ENCODE data around the gene HINFP.
A peak's percentile ranks its signal among the peaks of the same experiment; 100 is the strongest.

Gene HINFP

GRCh38 chr11:119109843-119110242 lies 11.5 kb upstream of the HINFP start:
- TF ChIP-seq, protein P1, sequence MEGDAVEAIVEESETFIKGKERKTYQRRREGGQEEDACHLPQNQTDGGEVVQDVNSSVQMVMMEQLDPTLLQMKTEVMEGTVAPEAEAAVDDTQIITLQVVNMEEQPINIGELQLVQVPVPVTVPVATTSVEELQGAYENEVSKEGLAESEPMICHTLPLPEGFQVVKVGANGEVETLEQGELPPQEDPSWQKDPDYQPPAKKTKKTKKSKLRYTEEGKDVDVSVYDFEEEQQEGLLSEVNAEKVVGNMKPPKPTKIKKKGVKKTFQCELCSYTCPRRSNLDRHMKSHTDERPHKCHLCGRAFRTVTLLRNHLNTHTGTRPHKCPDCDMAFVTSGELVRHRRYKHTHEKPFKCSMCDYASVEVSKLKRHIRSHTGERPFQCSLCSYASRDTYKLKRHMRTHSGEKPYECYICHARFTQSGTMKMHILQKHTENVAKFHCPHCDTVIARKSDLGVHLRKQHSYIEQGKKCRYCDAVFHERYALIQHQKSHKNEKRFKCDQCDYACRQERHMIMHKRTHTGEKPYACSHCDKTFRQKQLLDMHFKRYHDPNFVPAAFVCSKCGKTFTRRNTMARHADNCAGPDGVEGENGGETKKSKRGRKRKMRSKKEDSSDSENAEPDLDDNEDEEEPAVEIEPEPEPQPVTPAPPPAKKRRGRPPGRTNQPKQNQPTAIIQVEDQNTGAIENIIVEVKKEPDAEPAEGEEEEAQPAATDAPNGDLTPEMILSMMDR (conservative IDR thresholded peaks at IDR 0.05), result no peak
- H3K27ac ChIP-seq, result peak overlapping the region; percentile 88; the same call in 1 of the 2 replicates

GRCh38 chr11:119110439-119110838 lies 10.9 kb upstream of the HINFP start:
- TF ChIP-seq, protein P1 (conservative IDR thresholded peaks at IDR 0.05), result no peak
- H3K27ac ChIP-seq, result no peak overlapping the region

DNA sequence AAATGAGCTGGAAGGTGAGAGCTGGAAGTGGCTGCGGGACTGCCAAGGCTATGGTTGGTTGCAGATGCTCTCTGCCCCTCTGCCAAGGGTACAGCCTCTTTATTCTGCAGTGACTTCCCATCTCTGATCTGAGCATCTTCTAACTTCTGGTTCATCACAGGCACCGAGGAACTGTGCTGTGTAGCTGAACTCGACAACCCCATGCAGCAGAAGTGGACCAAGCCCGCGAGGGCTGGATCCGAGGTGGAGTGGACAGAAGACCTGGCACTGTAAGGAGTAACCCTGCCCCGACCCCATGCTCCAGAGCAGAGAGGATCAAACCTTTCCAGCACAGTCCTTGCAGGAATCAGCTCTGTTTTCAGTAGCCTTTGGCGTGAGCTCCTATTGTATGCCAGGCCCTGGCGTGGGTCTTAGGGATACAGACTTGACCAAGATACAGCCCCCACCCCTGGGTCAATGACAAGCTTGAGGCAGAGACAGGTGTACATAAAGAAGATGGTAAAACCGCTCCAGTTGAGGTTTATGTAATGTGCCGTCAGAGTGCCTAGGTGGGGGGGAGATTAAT lies 9.9 kb upstream of the HINFP start:
- TF ChIP-seq, protein P1 (conservative IDR thresholded peaks at IDR 0.05), result no peak

DNA sequence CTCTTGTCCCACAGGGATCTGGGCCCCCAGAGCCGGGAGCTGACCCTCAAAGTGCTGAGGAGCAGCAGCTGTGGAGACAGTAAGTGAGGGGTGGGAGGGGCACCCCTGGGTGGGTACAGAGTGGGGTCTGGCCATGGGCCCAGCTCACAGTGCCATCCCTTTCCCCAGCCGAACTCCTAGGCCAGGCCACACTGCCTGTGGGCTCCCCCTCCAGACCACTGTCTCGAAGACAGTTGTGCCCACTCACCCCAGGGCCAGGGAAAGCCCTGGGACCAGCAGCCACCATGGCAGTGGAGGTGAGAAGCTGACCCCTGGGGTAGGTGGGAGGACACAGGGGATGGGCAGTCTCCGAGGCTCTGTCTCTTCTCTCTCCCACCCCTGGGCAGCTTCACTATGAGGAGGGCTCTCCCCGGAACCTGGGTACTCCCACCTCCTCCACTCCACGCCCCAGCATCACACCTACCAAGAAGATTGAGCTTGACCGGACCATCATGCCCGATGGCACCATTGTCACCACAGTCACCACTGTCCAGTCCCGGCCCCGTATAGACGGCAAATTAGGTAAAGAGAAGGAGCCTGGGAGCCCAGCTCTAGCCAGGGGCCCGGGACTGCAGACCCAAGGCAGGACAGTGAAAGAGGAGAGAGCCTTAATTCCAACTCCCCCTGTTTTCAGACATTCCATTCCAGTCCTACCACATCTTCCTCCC lies 8.9 kb upstream of the HINFP start:
- TF ChIP-seq, protein P1 (conservative IDR thresholded peaks at IDR 0.05), result no peak
- H3K27ac ChIP-seq, result no peak overlapping the region

More for the DNA sequence above, 9.9 kb upstream of the HINFP start:
- H3K27ac ChIP-seq, result no peak overlapping the region

DNA sequence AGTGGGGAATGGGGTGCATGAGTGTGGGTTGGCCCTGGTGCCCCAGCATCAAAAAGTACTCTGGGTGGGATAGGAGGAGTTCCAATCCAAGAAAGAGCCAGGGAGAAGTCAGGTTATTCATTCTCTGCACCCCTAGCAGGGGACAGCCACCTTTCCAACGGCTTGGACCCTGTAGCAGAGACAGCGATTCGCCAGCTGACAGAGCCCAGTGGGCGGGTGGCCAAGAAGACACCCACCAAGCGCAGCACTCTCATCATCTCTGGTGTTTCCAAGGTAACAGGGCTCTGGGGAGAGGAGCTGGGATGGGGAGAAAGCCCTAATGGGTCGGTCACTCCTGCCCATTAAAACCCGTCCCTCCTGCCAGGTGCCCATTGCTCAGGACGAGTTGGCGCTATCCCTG lies 7.7 kb upstream of the HINFP start:
- no peak overlapping the region for H3K27ac ChIP-seq
- TF ChIP-seq, protein P1 (conservative IDR thresholded peaks at IDR 0.05), result no peak

GRCh38 chr11:119114351-119114750 lies 7.0 kb upstream of the HINFP start:
- TF ChIP-seq, protein P1 (conservative IDR thresholded peaks at IDR 0.05), result no peak

GRCh38 chr11:119115484-119116234 lies 5.7 kb upstream of the HINFP start:
- TF ChIP-seq, protein P1 (conservative IDR thresholded peaks at IDR 0.05), result no peak
- no peak overlapping the region for H3K27ac ChIP-seq

More at GRCh38 chr11:119114351-119114750, 7.0 kb upstream of the HINFP start:
- H3K27ac ChIP-seq, result no peak overlapping the region

Data from VCaP (cell line).